Stimulated activated CD4-positive, alpha-beta T cell treated with anti-CD3 and anti-CD28 coated beads, Interleukin-1b, Interleukin-23, amount 100 ng/mL, for 1 hour (primary cell): ENCODE data around the gene JMJD4.

ENCODE experiments used
- DNase-seq, 2 donors: peaks; one replicate each; pipeline ENCODE4 v3.0.0-alpha.2; 2020; ENCODE audit warnings: low read depth in 2 of 2

The JMJD4 gene

GRCh38 chr1:227685807-227686206, 49.3 kb downstream of the JMJD4 start:
- DNase-seq, result no peak
